Measurements from ENCODE around the gene LIG4. TPM values are rescaled to one million over a fixed set of nuclear protein-coding genes. Genes with fewer than 3 reads are reported as not detected.
"Not testable (repeated sequence)": the region's sequence is repeated elsewhere in the genome, so short reads cannot be mapped to it uniquely, and the experiment has no call there.

Gene LIG4
- total and polyA plus RNA-seq, 5 donors from 2014 or later = 3.5 to 8.6 (median 4.4) TPM

DNA sequence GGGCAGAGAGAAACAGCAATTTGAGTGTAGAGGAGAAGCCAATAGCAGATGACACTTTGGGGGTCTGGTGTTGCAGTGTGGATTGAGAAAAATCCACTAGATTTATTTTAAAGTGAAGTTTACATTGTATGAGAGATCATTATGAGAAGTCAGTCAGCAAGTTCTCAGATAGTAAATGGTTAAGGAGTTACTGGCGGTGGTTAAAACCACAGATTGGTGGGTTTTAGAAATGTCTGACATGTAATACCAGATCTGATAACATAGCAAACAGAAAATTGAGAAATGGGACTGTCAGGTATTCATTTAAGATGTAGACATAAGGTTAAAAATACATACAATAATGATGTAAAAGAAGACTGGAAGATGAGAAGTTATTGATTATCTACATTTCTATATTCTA is 10.1 kb upstream of the LIG4 start:
- Mint-ChIP-seq H3K27me3 (no peaks in the 10 kb centered on the region), H3K4me1 (peaks cover 48 to 77% (median 66%) of the 10 kb centered on the region in 4 donors), H3K27ac (peak overlapping the region; percentile 1 to 89 (median 1)), H3K9me3 (no peaks in the 10 kb centered on the region), H3K4me3 (peak overlapping the region; percentile 3 to 34 (median 26)), H3K36me3 (peaks cover 8% of the 10 kb centered on the region)
- H3K9me3 ChIP-seq (ENCODE audit: control insufficient read depth in 2 of 2, low read length in 2 of 2) = no peaks in the 10 kb centered on the region
- peaks cover 39% of the 10 kb centered on the region for H3K4me1 ChIP-seq (ENCODE audit: control insufficient read depth, insufficient read depth, low read length, poor library complexity, severe bottlenecking)
- ATAC-seq (ENCODE audit: low read depth in 2 of 2) (peak; percentile 49 to 57), DNase-seq (peak in 2 of 3 donors; percentile 19 to 23)
- H3K27ac ChIP-seq (ENCODE audit: insufficient read depth, low read length, poor library complexity, severe bottlenecking) = peak overlapping the region; percentile 11
- peak overlapping the region; percentile 13 for H3K4me3 ChIP-seq (ENCODE audit: low read depth, low read length)
- no peaks in the 10 kb centered on the region for H3K27me3 ChIP-seq (ENCODE audit: control insufficient read depth, insufficient read depth, low read length)
- peaks cover 10% of the 10 kb centered on the region for H3K36me3 ChIP-seq (ENCODE audit: control insufficient read depth, insufficient read depth, low read length)

DNA sequence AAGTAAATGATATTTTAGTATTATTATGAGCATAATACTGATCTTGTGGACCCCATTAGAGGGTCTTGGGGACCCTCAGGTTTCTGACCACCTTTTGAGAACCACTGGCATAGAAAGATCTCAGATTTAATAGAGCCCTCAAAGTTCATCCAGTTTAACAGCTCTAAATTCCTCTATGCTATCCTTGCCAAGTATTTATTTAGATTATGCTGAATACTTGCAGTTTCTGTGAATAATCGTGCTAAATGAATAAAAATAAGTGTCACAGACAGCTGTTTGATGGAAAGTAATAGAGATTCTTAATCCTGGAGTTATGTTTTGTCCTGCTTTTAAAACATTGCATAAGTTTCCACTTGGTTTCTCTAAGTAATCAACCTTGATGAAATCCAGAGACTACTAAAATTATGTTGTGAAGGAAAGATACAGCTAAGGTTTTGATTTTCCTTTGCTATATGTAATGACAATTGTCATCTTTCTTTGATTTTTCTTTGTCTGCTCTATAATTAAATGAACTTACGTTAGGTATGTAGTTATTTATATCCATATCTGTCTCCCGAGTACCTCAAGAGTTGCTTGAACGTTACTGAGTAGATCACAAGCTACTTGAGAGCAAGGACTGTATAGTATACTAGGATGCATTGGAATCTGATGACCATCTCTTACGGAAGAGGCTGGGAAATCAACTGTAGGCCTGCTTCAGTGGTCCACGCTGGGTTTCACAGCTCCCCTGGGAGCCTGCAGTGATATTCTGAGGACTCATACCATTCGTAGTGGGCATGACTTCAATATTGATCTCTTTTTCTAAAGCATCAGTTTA is 8.6 kb upstream of the LIG4 start:
- Histone ChIP-seq H3K27ac (ENCODE audit: insufficient read depth, low read length, poor library complexity, severe bottlenecking) (peak overlapping the region; percentile 20), H3K36me3 (ENCODE audit: control insufficient read depth, insufficient read depth, low read length) (no peaks in the 10 kb centered on the region), H3K9me3 (ENCODE audit: control insufficient read depth in 2 of 2, low read length in 2 of 2) (no peaks in the 10 kb centered on the region), H3K4me3 (ENCODE audit: low read depth, low read length) (peak overlapping the region; percentile 21), H3K4me1 (ENCODE audit: control insufficient read depth, insufficient read depth, low read length, poor library complexity, severe bottlenecking) (peaks cover 52% of the 10 kb centered on the region), H3K27me3 (ENCODE audit: control insufficient read depth, insufficient read depth, low read length) (no peaks in the 10 kb centered on the region)
- Mint-ChIP-seq H3K36me3 (no peaks in the 10 kb centered on the region), H3K4me1 (peaks cover 55 to 80% (median 74%) of the 10 kb centered on the region in 4 donors), H3K9me3 (no peaks in the 10 kb centered on the region), H3K4me3 (peak overlapping the region in 1 of 4 donors; percentile 1), H3K27me3 (peaks cover 2% of the 10 kb centered on the region), H3K27ac (peak overlapping the region in 2 of 3 donors; percentile 6 to 52)
- ATAC-seq (ENCODE audit: low read depth in 2 of 2) (no peak), DNase-seq (no peak)

DNA sequence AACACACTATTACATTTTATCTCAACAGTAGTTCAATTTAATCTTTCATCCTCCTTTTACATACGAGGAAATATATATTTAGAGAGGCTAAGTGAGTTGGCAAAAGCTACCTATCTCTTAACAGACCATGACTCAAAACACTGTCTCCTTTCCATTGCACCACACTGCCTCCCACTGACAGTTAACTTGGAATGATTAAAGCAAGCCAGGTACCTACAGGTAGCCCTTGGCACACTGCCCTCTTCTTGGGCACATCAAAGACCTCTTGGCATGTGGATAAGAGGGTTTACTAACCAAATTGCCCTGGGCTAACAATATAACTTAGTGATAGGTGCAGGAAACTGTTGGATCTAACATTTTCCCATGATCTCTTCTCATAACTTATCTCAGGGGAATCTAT is 4.7 kb upstream of the LIG4 start:
- Histone ChIP-seq H3K4me3 (ENCODE audit: low read depth, low read length) (peak overlapping the region; percentile 97), H3K9me3 (ENCODE audit: control insufficient read depth in 2 of 2, low read length in 2 of 2) (no peaks in the 10 kb centered on the region), H3K27ac (ENCODE audit: insufficient read depth, low read length, poor library complexity, severe bottlenecking) (peak overlapping the region; percentile 86), H3K27me3 (ENCODE audit: control insufficient read depth, insufficient read depth, low read length) (no peaks in the 10 kb centered on the region), H3K36me3 (ENCODE audit: control insufficient read depth, insufficient read depth, low read length) (no peaks in the 10 kb centered on the region), H3K4me1 (ENCODE audit: control insufficient read depth, insufficient read depth, low read length, poor library complexity, severe bottlenecking) (peaks cover 60% of the 10 kb centered on the region)
- H3K27me3 Mint-ChIP-seq = peaks cover 8% of the 10 kb centered on the region
- H3K4me3 Mint-ChIP-seq = peak overlapping the region; percentile 95 to 99 (median 96)
- H3K9me3 Mint-ChIP-seq = no peaks in the 10 kb centered on the region
- H3K27ac Mint-ChIP-seq = peak overlapping the region; percentile 79 to 97 (median 91)
- H3K4me1 Mint-ChIP-seq = peaks cover 43 to 78% (median 61%) of the 10 kb centered on the region in 4 donors
- no peaks in the 10 kb centered on the region for H3K36me3 Mint-ChIP-seq
- DNase-seq (peak in 1 of 3 donors; percentile 20), ATAC-seq (ENCODE audit: low read depth in 2 of 2) (no peak)

DNA sequence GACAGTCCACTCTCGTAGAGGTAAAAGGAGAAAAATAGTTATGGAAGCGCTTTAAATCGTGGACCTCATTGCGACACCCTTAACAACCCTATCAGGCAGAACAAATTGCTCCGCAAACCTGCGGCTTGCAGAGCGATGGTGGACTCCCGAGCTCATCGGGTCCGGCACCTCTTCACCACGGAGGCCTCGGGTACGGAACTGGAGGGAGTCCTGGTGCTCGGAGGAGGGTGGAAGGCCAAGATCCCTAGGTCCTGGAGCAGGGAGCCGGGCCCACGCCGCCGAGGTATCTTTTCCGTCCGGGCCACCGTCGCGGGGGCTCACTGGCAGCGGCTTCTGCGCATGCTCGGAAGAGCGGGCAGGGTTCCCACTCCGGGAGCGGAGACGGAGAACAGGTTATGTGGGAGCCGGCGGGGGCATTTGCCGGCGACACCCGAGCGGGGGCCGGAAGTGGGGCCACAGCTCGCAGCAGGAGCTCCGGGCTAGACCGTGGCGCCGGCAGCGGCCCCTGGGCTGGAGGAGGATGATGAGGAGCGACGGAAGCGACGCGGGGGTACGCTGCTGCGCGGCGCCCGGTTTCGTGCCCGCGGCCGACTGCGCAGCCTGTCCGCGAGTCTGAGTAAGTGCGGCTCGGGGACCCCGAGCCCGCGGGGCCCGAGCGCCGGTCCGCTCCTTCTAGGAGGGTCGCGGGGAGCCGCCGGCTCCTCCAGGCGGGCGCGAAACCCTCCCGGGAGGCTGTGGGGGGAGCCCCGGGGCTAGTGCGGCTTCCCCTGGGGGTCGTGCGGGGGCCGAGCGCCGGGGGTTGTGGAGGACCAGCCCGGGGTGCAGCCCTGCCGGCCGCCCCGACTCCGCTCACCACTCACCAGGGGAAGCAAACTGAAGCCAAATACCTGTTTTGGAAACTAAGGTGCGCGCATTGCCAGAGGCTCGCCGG is 3.0 kb upstream of the LIG4 start, which contains the start of gene ABHD13:
Gene ABHD13, plus strand, starts transcription at position 349 of the 931 bp plus-strand sequence. CDS start 10,827 bp downstream, outside the sequence.
- H3K9me3 ChIP-seq (ENCODE audit: control insufficient read depth in 2 of 2, low read length in 2 of 2) = no peaks in the 10 kb centered on the region
- Mint-ChIP-seq H3K4me3 (peak within 1 kb of the TSS; percentile 95 to 99 (median 98)), H3K9me3 (no peaks in the 10 kb centered on the region), H3K4me1 (peaks cover 39 to 69% (median 59%) of the 10 kb centered on the region in 4 donors), H3K36me3 (no peaks in the 10 kb centered on the region), H3K27ac (peak within 1 kb of the TSS; percentile 96 to 98 (median 97)), H3K27me3 (peaks cover 8% of the 10 kb centered on the region)
- no peaks in the 10 kb centered on the region for H3K27me3 ChIP-seq (ENCODE audit: control insufficient read depth, insufficient read depth, low read length)
- DNase-seq (peak; percentile 86 to 95 (median 92)), ATAC-seq (ENCODE audit: low read depth in 2 of 2) (peak; percentile 77 to 79)
- no peaks in the 10 kb centered on the region for H3K36me3 ChIP-seq (ENCODE audit: control insufficient read depth, insufficient read depth, low read length)
- peaks cover 62% of the 10 kb centered on the region for H3K4me1 ChIP-seq (ENCODE audit: control insufficient read depth, insufficient read depth, low read length, poor library complexity, severe bottlenecking)
- peak within 1 kb of the TSS; percentile 98 for H3K4me3 ChIP-seq (ENCODE audit: low read depth, low read length)
- H3K27ac ChIP-seq (ENCODE audit: insufficient read depth, low read length, poor library complexity, severe bottlenecking) = peak within 1 kb of the TSS; percentile 86

DNA sequence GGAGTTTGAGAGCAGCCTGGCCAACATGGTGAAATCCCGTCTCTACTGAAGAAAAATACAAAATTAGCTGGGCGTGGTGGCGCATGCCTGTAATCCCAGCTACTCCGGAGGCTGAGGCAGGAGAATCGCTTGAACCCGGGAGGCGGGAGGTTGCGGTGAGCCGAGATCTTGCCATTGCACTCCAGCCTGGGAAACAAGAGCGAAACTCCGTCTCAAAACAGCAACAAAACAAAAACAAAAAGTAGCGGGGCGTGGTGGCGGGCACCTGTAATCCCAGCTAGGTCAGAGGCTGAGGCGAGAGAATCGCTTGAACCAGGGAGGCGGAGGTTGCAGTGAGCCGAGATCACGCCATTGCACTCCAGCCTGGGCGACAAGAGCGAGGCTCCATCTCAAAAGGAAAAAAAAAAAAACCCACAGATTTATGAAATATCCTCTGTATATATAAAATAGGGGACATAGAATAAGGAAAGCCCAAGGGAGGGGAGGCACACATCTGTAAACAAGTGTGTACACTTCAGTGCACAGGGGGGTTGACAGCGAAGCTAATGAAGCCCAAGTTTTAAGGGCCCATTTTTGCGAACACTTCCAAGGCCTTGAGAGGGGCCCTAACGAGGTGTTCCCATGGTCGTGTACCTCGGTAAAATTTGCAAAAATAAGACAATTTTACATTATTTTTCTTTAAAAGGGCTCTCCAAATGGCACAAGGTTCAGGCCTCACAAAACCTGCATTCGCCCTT is 2.1 kb upstream of the LIG4 start:
- H3K27me3 ChIP-seq (ENCODE audit: control insufficient read depth, insufficient read depth, low read length); H3K9me3 ChIP-seq (ENCODE audit: control insufficient read depth in 2 of 2, low read length in 2 of 2); DNase-seq; H3K36me3 ChIP-seq (ENCODE audit: control insufficient read depth, insufficient read depth, low read length); H3K36me3 Mint-ChIP-seq; H3K9me3 Mint-ChIP-seq; ATAC-seq (ENCODE audit: low read depth in 2 of 2); H3K27me3 Mint-ChIP-seq: not testable (repeated sequence)
- Histone ChIP-seq H3K27ac (ENCODE audit: insufficient read depth, low read length, poor library complexity, severe bottlenecking) (peak overlapping the region; percentile 86), H3K4me1 (ENCODE audit: control insufficient read depth, insufficient read depth, low read length, poor library complexity, severe bottlenecking) (peaks cover 62% of the 10 kb centered on the region), H3K4me3 (ENCODE audit: low read depth, low read length) (peak overlapping the region; percentile 98)
- Mint-ChIP-seq H3K4me1 (peaks cover 44 to 67% (median 60%) of the 10 kb centered on the region in 4 donors), H3K4me3 (peak overlapping the region; percentile 95 to 99 (median 98)), H3K27ac (peak overlapping the region; percentile 96 to 98 (median 97))

DNA sequence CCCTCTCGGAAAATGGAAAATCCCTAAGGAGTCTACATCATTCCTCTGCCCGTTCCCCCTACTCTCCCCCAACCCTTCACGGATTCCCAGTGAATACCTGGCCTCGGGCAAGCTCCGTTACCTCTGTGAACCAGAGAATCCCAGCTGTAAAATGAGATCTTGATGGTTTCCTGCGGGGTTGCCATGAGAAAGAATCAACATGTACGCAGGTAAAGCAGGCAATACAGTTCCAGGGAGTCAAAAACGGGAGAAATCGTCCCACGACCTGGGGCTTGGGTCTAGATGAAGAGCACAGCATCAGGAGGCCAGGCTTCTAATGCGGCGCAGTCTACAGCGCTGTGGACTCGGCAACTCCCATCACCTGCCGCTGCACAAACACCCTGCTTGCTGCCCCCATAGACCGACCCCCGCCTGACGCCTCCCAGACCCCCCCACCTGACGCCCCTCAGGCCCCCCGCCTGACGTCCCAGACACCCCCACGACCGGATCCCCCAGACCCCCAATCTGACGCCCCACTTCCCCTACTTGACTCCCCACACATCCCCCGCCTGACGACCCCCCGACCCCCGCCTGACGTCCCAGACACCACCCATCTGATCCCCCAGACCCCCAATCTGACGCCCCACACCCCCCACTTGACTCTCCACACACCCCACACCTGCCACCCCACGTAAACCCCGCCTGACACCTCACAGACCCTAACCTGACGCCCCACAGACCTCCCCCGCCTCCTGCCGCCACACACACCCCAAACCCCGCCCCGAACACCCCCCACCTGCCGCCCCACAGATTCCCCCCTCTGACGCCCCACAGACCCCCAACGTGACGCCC is 680 bp downstream of the LIG4 start:
- H3K4me1 ChIP-seq (ENCODE audit: control insufficient read depth, insufficient read depth, low read length, poor library complexity, severe bottlenecking) = peaks cover 42% of the 10 kb centered on the region
- H3K9me3 ChIP-seq (ENCODE audit: control insufficient read depth in 2 of 2, low read length in 2 of 2) = peaks cover 0 to 2% of the 10 kb centered on the region in 2 experiments
- peak overlapping the region; percentile 65 for H3K27ac ChIP-seq (ENCODE audit: insufficient read depth, low read length, poor library complexity, severe bottlenecking)
- H3K27me3 ChIP-seq (ENCODE audit: control insufficient read depth, insufficient read depth, low read length) = no peaks in the 10 kb centered on the region
- peaks cover 18% of the 10 kb centered on the region for H3K36me3 ChIP-seq (ENCODE audit: control insufficient read depth, insufficient read depth, low read length)
- DNase-seq (peak in 1 of 3 donors; percentile 19), ATAC-seq (ENCODE audit: low read depth in 2 of 2) (no peak)
- H3K4me3 Mint-ChIP-seq = peak overlapping the region; percentile 73 to 91 (median 84)
- H3K9me3 Mint-ChIP-seq = peaks cover 0 to 8% (median 3%) of the 10 kb centered on the region in 7 donors
- H3K27me3 Mint-ChIP-seq = peaks cover 8% of the 10 kb centered on the region
- H3K4me3 ChIP-seq (ENCODE audit: low read depth, low read length) = peak overlapping the region; percentile 63
- H3K36me3 Mint-ChIP-seq = peaks cover 13% of the 10 kb centered on the region
- peak overlapping the region in 2 of 3 donors; percentile 48 to 85 for H3K27ac Mint-ChIP-seq
- peaks cover 25 to 49% (median 43%) of the 10 kb centered on the region in 4 donors for H3K4me1 Mint-ChIP-seq
